HG03095 (cell line): Measurements from ENCODE around the gene UBR1.
"Not testable (repeated sequence)": the region's sequence is repeated elsewhere in the genome, so short reads cannot be mapped to it uniquely, and the experiment has no call there.

Source experiments
- ATAC-seq: cut with Tn5 transposase; IDR thresholded peaks from one replicate; pipeline ENCODE4 v1.9.1; 2021; ENCODE audit warnings: moderate library complexity; ENCODE audit not compliant: unreplicated experiment

Gene UBR1

DNA sequence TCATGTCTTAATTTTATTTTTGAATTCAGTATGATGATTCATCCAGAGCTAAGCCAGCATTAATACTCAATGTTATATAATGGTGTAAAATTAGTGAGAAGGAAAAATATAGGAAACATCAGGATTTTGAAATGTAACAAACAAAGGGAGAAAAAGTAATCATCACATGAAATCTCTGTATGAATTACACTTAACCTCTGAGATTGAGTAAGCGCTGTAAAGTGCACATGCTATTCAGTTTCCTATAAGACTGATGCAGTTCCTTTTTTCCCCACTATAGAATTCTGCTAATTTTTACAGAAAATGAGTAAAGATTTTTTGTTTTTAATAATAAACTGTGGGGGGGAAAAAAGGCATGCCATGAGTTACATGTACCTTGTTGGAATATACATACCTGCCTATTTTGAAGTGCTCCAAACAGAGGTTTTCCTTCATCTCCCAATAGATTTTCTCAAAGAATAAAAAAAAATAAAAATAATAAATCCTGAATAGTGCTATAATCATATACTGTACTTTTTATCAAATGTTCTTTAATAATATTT lies 121.3 kb downstream of the UBR1 start:
- no peak for ATAC-seq

DNA sequence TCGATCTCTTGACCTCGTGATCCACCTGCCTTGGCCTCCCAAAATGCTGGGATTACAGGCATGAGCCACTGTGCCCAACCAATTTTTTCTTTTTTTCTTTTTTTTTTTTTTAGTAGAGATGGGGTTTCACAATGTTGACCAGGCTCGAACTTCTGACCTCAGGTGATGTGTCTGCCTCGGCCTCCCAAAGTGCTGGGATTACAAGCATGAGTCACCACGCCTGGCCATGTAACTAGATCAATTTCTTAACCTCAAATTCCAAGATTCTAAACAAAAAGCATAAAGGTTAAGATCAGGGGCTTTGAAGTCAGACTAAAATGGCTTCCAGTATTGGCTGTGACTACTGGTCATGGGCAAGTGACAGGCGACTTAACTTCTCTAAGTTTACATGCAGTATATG lies 126.7 kb downstream of the UBR1 start:
- ATAC-seq, result not testable (repeated sequence)

DNA sequence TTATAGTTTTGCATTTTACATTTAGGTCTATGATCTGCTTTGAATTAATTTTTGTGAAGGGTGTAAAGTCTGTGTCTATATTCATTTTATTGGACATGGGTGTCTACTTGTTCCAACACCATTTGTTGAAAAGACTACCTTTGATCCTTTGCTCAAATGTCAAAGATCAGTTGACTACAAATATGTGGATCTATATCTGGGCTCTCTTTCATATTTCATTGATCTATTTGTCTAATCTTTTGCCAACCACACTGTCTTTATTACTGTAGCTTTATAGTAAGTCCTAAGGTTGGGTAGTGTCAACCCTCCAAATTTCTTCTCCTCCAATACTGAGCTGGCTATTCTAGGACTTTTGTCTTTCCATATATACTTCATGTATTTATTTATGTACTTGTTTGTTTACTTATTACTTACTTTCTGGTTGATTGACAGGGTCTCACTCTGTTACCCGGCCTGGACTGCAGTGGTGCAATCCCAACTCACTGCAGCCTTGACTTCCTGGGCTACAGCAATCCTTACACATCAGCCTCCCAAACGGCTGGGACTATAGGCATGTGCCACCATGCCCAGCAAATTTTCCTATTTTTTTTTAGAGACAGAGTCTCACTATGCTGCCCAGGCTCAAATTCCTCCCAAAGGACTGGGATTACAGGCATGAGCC lies 131.5 kb downstream of the UBR1 start:
- ATAC-seq, result no peak

DNA sequence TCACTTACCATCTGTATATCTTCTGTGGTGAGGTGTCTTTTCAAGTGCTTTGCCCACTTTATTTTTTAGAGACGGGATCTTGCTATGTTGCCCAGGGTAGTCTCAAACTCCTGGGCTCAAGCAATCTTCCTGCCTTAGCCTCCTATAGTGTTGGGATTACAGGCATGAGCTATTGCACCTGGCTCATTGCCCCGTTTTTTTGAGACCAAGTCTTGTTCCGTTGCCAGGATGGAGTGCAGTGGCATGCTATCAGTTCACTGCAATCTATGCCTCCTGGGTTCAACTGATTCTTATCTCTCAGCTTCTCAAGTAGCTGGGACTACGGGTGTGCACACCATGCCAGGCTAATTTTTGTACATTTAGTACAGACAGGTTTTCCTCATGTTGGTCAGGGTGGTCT lies 132.7 kb downstream of the UBR1 start:
- ATAC-seq, result no peak

DNA sequence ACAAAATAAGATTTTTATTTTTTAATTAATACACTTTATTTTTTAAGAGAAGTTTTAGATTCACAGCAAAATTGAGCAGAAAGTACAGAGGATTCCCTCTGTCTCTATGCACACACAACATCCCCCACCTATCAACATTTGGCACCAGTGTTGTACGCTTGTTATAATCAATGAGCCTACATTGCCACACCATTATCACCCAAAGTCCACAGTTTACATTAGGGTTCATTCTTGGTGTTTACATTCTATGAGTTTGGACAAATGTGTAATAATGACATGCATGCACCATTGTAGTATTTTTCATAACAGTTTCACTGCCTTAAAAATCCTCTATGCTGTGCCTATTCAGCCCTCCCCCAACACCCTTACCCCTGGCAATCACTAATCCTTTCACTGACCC lies 134.0 kb downstream of the UBR1 start:
- no peak for ATAC-seq

DNA sequence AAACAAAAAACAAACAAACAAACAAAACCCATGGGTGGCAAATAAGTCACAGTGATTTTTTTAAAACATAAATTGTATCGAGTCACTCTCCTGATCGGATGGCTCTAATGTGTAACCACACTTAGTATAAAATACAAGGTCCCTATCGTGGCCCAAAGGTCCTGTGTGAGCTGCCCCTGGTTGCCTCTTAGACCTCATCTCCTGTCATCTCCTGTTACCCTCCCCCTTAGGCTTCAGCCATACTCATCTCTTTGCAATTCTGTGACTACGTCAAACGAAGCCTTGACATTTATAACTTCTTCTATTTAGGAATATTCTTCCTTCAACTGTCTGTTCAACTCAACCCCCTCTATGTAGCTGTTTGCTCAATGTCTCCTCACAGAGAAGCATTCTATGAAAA lies 141.4 kb downstream of the UBR1 start:
- no peak for ATAC-seq

DNA sequence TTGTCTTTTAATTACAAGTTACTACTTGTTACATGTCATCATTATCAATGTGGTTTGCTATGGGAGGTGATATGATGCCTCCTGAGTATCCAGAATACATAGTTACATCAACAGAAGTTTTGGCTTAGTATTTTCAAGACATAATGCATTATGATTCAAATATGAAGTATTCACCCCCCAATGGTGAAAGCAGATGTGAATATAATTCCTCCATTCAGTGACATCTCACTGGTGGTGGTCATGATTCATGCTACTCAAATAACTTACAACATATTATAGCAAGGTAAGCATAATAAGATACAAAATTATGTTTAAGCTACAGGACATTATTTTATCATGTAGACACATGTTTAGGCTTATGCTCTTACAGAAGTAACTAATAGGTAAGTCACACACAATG lies 150.3 kb downstream of the UBR1 start:
- ATAC-seq, result no peak

DNA sequence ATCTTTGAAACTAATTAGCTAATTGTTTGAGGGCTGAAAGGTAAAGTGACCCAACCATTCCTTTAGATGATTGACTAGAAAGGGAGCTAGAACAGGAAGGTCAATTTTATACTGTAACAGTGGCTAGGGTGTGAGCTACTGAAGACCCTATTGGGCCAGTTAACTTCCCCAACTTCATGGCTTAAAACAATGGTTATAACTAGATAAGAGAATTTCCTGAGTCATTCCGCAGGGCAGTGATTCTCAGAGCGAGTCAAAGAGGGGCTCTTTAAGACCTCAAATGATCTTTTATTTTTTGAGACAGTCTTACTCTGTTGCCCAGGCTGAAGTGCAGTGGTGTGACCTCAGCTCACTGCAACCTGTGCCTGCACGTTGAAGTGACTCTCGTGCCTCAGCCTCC lies 151.5 kb downstream of the UBR1 start:
- no peak for ATAC-seq

DNA sequence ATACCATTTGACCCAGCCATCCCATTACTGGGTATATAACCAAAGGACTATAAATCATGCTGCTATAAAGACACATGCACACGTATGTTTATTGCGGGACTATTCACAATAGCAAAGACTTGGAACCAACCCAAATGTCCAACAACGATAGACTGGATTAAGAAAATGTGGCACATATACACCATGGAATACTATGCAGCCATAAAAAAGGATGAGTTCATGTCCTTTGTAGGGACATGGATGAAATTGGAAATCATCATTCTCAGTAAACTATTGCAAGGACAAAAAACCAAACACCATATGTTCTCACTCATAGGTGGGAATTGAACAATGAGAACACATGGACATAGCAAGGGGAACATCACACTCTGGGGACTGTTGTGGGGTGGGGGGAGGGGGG lies 156.9 kb downstream of the UBR1 start:
- not testable (repeated sequence) for ATAC-seq

DNA sequence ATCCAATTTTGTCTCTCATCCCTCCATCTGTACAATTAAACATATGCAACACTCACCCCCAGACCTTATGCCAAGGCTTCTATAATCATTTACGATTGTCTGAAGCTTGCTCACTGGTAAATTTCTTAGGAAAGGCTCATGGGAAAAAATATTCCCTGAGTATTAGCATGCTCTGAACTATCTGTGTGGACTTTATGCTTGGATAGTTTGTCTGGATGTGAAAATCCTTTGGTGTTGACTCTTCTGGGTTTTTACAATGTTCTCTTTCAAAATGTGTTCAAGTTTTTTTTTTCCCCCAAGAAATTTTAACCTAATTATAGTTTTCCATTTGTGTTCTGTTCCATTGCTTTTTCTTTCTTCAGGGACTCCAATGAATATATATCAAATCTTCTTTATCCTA lies 165.3 kb downstream of the UBR1 start:
- no peak for ATAC-seq

DNA sequence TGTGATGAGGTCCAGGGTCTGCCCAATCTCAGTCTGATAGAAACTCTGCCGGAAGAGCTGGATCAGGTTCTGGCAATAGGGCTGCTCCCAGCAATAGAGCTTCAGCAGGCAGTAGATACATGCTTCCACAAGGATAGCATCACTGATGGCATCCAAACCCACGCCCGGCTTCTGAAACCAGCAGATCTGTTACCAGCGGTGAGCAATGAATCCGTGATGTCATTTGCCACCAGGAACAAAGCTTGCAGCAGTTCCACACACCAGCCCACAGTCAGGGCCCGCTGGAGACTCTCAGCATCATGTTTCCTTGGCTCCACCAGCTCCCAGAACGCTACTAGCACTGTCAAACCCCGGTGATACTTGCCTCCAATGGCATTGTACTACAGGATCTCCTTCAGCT lies 166.0 kb downstream of the UBR1 start:
- no peak for ATAC-seq

DNA sequence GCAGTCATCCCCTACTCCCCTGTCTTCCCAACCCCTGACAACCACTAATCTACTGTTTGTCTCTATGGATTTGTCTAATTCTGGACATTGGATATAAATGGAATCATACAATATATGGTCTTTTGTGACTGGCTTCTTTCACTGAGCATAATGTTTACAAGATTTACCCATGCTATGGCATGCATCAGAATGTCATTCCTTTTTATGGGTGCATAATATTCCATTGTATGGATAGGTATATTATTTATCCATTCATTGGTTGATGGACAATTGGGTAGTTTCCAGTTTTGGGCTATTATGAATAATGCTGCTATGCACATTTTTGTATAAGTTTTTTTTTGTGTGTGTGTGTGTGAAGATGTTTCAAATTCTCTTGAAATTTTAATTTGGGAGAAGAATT lies 168.7 kb downstream of the UBR1 start:
- no peak for ATAC-seq

DNA sequence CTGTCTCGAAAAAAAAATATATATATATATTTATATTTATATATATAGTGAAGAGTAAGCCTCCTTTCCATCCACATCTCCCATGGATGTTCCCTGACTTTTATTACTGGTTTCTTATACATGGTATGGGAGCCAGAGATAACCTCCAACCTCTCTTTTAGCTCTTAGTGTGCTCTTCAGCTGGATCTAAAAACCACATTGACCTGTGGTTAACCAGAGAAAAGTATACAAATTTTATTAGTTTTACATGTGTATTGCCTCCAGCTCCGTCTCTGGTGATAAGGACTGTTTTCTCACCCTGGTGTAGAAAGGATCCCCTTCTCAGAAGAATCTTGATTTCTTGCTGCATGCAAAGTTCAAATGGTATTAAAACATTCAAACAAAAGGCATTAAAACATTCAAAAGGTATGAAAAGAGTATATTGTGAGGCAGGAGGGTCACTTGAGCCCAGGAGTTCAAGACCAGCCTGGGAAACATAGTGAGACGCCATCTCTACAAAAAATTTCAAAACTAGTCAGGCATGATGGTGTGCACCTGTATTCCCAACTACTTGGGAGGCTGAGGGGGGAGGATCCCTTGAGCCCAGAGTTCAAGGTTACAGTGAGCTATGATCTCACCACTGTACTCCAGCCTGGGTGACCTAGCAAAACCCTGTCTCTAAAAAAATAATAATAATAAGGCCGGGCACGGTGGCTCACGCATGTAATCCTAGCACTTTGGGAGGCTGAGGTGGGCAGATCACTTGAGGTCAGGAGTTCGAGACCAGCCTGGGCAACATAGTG lies 171.8 kb downstream of the UBR1 start:
- no peak for ATAC-seq

DNA sequence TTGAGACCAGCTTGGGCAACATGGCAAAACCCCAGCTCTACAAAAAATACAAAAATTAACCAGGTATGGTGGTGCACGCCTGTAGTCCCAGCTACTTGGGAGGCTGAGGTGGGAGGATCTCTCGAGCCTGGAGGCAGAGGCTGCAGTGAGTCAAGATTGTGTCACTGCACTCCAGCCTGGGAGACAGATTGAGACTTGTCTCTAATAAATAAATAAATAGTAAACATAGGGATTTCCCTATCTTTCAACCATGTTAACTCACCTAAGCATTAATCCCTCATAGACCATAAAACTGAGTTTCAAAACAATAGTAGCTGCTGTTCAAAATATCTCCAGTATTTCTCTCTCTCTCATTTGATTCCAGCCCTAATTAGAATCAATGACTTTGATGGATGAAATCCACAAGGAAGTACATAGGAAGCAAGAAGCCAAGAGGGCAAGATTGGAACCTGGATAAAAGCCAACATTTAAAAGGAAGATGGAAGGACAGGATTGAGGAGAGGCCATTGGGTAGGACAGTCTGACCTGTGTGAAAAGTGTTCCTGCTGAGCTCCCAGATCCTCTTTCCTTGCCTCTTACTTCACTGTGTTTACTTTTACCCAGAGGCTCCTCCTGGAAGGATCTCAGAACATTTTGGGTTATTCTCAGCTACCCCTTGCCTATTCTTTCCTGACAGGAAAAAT lies 172.9 kb downstream of the UBR1 start:
- ATAC-seq, result no peak

DNA sequence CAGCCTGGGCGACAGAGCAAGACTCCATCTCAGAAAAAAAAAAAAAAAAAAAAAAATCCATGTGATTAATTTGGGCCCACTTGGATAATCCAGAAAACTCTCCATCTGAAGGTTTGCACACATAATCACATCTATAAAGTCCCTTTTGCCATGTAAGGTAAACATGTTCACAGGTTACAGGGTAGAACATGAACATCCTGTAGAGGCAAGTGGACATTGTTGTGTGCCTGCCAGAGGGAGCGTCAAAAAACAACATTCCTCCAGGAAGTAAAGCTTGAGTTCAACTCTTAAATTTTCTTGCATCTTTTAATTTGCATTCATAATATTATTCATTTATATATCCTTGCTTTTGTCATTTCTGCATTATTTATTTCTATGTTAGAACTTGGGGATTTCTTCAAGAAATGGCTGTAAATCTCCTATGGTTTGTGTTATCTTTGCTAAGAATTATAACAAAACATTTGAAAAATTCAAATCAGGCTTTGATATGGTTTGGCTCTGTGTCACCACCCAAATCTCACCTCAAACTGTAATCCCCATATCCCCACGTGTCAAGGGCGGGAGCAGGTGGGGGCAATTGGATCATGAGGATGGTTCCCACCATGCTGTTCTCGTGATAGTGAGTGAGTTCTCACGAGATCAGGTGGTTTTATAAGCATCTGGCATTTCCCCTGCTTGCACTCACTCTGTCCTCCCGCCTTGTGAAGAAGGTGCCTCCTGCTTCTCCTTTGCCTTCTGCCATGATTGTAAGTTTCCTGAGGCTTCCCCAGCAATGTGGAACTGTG lies 173.9 kb downstream of the UBR1 start:
- no peak for ATAC-seq

DNA sequence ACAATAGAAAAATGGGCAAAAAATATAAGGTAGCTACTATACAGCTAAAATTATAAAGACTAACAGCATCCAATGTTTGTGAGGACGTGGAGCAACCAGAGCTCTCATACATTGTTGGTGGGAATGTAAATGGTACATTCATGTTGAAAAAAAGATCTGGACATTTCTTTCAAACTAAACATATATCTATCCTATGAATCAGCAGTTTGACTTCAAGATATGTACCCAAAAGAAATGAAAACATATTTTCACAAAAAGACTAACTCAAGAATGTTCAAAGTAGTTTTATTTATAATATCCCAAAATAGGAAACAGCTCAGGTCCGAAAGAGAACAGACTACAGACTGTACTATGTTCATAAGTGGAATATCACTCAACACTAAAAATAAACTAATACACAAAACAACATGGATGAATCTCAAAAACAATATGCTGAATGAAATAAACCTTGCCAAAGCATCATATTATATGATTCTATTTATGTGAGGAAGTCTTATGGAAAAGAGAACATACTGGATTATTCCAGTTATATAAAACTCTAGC lies 176.5 kb downstream of the UBR1 start:
- ATAC-seq, result no peak

DNA sequence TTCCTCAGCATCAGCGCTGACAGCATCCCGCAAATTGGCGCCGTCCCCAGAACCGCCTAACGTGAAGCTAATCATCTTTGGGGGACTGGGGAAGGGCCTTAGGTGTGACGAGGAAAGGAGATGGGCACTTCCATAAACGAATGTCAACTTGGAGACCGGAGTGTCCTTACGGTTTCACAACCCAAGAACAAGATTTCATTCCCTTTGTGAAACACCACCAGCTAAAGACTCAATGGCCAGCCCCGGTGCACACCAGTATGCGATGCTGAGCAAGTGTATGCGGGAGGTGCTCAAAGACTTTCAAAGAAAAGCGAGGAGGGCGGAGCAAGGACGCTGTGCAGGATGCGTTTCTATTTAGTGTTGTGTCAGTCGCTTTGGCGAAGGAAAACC lies 184.5 kb downstream of the UBR1 start:
- ATAC-seq, result no peak

DNA sequence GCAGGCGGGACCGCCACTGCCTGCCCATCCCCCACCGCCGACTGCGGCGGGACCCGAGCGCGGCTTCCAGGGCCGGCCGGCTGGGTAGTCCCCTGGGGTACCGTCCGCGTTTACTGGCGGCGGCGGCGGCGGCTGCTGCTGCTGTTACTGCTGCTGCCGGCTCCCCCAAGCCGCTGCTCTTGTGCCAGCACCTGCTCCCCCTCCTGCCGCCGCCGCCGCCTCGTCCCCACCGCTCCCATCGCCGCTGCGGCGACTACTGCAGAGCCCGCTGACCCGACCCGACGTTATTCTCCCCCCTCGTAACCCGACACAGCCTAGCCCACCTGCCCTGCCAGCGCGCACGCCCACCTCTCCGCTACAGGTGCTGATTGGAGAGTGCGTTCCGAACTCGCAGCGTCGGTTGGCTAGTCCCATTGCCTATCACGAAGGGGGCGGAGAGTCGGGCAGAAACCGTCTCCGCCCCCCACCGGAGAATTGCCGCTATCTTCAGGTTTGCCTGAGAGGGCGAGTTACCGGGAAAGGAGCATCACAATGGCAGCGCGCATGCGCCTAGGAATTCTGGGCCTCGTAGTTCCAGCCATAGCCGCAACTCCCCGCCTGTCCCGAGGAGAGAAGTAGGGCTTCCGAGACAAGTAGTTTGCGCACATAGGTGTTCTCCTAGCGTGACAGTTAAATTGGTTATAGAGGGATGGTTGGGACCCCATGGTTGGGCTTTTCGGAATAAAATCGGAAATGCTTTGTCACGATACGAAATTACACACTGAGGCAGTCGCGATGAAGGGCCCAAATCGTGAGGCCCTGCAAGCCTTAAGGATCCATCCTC lies 185.1 kb downstream of the UBR1 start, which contains the start of gene TTBK2:
Gene TTBK2 (minus strand): TSS at position 260 of the 823 bp plus-strand sequence. CDS start 42,161 bp downstream, outside the sequence.
- peak; percentile 90 for ATAC-seq

DNA sequence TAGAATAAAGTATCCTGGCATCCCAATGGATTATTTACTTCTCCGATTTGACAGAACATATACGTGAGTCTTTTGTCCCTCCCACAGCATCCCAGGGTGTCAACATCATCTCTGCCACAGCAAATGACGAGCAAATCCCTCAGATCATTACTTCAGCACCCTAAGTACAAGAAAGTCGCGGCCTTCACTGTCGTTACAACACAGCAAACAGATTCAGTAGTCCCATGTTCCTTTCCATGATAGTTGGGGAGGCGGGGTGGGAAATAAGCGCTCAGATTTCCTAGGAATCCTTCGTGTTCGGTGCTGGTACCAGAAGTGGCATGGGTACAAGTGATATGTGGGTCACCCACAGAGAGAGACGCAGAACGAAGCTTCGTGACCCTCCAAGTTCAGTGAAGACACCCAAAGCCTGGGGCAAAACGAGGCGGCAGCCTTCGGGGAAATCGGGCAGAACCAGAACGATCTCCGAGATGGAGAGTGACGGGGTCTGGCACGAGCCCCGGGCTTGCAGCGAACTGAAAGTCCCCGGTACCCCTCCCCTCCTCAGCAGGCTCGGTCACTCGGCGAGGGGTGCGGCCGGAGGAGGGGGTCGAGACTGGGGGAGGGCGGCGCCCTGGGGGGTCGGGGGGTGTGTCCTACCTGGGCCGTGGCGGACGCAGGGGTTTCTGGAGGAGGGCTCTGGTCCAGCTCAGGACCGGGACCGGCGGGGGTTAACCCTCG lies 185.9 kb downstream of the UBR1 start:
- peak; percentile 9 for ATAC-seq
